Eye (tissue), 1 donor: ENCODE measurements around the gene HRG.
A peak's percentile ranks its signal among the peaks of the same experiment; 100 is the strongest.
"Not testable (repeated sequence)": the region's sequence is repeated elsewhere in the genome, so short reads cannot be mapped to it uniquely, and the experiment has no call there.

ENCODE experiments used
- DNase-seq: peaks from one replicate; pipeline ENCODE4 v3.0.0-alpha.2; 2015

Gene HRG

DNA sequence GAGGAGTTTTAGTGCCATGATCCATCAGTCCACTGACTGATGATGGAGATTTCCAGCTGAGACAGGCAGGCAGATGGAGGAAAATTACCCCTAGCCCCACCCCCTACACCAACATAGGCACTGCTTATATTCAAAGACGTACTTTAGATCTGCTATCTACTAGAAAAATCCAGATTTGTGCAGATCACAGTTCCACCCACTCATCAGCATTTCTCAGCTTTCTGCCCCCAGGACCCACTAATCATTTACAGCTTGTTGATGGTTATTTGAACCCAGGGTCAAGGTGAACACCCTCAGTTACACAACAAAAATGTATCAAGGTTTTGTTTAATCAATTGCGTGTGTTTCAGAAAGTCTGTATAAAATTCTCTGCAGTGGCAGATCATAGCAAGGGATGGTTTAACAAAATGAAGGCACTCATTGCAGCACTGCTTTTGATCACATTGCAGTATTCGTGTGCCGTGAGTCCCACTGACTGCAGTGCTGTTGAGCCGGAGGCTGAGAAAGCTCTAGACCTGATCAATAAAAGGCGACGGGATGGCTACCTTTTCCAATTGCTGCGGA, at the start of gene HRG:
Gene HRG (plus strand): TSS at position 390 of the 564 bp plus-strand sequence. CDS start 18 bp downstream, at position 408.
- peak; percentile 27 for DNase-seq

GRCh38 chr3:186616299-186616617, 49.6 kb upstream of the HRG start:
- DNase-seq, result no peak

DNA sequence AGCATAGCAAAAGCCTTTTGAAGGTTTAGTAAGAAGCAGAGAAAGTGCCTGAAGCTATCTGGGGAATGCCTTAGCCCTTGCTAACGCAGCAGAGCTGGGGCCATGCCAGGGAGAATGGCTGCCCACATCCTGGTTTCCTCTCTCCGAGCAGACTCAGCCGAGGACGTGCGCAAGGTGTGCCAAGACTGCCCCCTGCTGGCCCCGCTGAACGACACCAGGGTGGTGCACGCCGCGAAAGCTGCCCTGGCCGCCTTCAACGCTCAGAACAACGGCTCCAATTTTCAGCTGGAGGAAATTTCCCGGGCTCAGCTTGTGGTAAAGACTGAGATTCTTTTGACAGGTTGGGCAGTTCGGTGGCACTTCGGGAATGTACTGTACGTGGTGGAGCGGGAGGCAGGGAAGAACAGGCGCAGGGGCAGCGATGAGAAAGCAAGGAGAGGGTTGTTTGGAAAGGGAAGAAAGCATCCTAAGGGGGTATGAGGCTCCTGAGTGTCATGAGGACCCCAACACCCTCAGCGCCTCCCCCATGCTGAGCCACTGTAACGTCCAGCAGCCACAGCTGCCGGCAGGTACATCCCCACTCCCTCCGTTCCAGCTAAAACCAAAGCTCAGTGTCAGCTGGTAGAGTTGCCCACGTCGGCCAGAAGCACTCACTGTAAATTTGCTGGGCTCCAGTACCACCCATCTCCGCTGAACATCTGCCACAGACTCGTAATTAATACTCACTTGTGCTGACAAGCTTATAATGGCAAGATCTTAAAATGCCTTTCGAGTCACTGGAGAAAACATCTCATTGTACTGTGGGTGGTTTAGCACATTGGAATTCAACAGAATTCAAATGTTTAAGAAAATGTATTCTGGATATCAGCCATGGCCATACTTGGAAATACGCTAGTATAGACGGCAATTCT, 48.5 kb upstream of the HRG start:
- peak; percentile 89 for DNase-seq

GRCh38 chr3:186618318-186618938, 47.4 kb upstream of the HRG start:
- DNase-seq, result no peak

- no peak for DNase-seq
Observed at GRCh38 chr3:186619787-186620212, 46.0 kb upstream of the HRG start.

GRCh38 chr3:186620213-186621092, 45.4 kb upstream of the HRG start:
- no peak for DNase-seq

DNA sequence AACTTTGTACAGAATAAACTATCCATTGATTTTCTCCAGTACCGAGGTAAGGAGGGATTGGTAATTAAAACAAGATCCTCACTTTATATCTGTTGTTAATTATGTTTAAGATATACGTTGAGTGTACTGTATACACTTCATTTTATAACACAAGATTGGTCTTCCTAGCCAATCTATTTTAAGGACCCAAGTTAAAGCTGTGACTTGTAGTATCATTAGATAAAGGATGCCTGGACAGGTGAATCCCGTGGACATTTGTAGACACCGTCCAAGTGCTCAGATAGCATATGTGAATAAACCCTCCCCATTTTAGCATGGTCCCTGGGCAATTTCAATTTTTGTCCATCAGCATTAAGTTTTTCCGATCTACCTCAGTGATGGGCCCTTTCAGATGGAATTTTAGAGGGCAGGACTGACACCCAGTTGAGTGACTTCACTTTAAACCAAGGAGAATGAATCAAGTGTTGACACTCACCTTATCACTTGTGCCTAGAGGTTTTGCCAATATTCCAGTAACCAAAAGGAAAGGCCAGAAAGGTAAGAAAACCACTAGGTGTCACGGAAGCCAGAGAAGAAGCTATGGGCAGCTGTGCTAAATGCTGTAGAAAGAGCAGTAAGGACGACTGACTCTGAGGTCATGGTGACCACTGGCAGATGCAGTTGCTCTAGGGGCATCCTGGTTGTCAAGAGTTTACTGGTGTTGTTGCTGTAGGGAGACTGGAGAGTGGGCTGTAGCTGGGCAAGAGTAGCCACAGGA, 43.7 kb upstream of the HRG start:
- no peak for DNase-seq

DNA sequence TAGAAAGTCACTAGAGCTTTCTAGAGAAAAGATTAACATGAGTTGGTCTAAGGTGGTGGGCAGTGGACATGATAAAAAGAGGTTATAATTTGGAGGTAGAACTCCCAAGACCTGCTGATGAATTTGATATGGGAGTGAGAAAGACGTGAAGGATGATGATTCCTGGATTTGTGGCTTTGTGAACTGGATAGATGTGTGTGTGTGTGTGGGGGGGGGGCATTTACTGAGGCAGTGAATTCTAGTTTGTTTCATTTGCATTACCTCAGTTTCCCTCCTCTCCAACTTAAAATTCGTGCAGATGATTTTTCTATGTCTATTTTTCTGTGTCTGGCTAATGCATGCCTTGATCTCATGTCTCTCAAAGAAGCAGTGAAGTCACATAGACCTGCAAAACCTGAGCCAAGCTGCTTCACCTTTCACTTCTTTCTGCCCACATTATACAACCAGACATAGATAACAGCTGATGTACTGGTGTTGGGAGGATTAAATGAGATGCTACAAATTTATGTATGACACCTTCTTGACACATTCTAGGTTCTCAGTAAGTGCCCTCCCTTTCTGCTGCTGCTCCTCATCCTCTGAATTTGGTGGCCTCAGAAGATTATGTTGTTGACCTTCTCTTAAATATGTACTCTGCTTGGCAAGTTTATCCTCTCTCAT, 43.0 kb upstream of the HRG start:
- no peak for DNase-seq

GRCh38 chr3:186624598-186624997, 41.2 kb upstream of the HRG start:
- no peak for DNase-seq

DNA sequence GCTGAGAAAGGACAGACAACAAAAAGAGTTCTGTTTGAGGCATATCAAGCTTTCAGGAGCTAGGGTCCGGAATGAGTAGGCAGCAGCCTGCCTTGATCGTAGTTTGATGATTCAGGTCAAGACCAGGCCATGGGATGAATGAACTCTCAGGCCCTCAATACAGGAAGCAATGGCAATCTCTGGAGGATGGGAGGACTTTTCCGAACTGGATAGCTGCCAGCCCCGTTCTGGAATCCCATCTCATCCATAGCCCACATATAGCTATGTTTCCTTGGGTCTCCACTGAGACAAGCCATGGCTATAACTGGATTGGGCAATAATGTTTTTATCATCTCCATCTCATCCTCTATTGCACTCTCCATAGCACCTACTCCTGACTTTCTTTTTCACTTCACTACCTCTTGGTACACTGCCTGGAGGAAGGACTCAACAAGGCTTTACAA, 40.2 kb upstream of the HRG start:
- no peak for DNase-seq

DNA sequence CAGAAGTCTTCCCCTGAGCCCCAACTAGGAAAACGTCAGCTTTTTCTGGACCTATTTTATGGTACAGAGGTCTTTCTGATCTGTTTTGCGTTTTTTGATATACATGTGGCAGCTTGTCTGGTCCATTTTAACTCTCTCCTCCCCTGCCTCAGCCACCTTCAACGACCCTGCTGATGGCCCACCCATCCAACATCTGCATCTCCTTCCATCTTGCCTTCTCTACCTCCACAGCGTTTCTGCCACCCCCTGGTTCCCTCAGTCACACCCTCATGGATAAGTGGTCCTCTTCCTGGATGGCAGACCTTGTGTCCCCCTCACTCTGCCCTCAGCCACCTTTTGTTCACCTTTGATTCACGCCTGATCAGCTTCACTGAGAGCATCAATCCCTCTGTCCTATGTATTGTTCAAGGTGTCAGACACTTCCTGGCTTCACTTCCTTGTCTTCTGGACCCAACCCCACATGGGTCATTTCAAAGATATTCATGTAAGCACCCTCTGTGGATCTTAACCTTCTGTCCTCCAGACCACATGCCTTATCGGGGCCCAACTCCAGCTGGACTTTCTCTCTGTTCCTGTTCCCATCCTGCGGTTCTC, 39.5 kb upstream of the HRG start:
- no peak for DNase-seq

GRCh38 chr3:186627852-186628414, 37.9 kb upstream of the HRG start:
- DNase-seq, result no peak

DNA sequence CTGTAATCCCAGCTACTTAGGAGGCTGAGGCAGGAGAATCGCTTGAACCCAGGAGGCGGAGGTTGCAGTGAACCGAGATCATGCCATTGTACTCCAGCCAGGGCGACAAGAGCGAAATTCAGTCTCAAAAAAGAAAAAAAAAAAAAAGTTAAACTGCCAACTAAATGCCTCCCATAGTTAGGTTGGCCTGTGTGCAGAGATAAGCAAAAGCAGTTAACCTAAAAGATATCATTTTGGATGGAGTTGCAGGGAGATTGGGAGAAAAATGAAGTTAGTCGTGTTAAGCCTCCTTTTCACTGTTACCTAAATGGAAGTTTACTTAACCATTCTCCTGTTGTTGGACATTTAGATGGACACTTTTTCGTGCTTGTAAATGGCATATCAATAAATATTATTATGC, 37.1 kb upstream of the HRG start:
- no peak for DNase-seq

- DNase-seq, result no peak
Observed at GRCh38 chr3:186630950-186631641, 34.7 kb upstream of the HRG start.

- DNase-seq, result no peak
Observed at GRCh38 chr3:186633481-186633880, 32.3 kb upstream of the HRG start.

DNA sequence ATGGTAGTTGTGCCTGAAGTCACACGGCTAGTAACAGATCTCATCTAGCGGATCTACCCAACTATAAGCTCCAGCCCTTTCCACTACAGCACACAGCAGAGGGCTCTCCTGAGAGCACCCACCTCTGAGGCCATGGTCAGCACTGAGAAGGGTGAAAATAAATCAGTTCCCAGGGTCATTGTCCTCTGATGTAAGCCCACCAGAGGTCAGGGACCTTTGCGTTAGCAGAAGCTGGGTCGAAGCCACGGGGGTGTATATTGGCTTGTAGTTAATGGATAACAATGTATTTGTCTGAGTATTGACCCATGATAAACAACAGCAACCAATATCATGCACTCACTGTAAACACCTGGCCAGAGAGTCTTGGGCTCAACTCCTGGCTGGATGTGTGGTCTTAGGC, 31.6 kb upstream of the HRG start:
- DNase-seq, result not testable (repeated sequence)

DNA sequence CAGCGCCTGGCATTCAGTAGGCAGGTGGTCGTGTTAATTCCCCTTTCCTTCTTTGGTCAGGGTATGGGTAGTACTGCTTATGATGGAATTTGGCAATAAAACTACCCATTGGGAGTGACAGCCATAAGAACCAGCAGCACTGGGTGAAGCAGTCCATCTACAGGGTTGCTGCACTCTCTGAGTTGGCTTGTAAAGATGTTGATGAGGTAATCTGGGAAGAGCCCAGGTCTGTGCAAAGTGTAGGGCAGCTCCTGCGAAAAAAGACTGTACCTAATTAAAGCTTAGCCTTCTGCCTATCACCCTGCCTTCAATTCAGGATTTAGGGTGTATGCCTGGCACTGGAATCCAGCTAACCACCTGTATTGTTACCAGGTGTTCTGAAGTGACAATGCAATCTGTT, 30.3 kb upstream of the HRG start:
- no peak for DNase-seq

GRCh38 chr3:186636536-186636935, 29.3 kb upstream of the HRG start:
- DNase-seq, result no peak

- no peak for DNase-seq
Observed at GRCh38 chr3:186637686-186638085, 28.1 kb upstream of the HRG start.

GRCh38 chr3:186638259-186638658, 27.6 kb upstream of the HRG start:
- DNase-seq, result no peak
